Bronchus fibroblast of lung (primary cell): Measurements from ENCODE around the gene PDIA4. TPM values are rescaled to one million over a fixed set of nuclear protein-coding genes. Genes with fewer than 3 reads are reported as not detected.

Experiments
- total RNA-seq: library from RNA; depleted of rRNA; stranded (reverse); fragments of >200 nt; gene quantifications from 2 replicates; pipeline ENCODE4 v1.2.3, GENCODE V29; 2015

PDIA4 gene
- 216 and 231 TPM in 2 replicates for total RNA-seq

DNA sequence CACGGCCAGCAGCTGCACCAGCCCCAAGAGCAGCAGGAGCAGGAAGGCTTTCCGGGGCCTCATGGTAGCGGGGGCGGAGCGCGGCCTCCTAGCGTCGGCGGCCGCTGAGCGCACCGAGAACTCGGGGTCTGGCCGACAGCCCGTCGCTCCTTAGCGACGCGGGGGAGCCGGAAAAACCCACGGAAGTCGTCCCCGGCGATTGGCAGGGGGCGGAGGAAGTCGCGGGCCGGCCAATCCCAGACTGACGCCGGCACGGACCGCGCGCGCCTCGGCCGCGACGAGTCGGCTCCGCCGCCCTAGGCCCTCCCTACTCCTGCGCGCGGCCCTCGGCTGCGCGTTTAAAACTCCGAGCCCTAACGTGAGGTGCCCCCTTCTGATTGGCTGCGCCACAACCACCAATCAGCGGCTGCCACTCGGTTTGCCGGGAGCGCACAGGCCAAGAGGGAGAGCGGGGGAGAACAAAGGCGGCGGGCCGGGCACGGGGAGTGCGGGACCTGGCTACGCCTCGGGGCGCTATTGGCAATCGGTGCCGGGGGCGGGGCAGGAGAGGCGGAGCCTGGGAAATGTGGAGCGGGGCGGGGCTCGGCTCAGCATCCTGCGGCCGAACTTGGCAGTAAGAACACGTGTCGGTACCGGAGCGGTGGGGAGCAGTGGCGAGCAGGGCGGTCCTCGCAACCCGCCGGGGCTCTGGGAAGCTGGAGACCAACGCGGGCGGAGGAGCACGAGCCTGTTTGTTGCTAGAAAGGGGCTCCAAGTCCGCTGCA, at the start of gene PDIA4:
PDIA4 (minus strand) TSS at position 160 of the 764 bp plus-strand sequence; CDS start at position 63, 97 bp downstream.

Other genes with a start within 250 kb of the PDIA4 start
- 15.5 and 17.1 TPM in 2 replicates for gene EZH2, start 144.2 kb downstream of the PDIA4 start, total RNA-seq
- gene ZNF786, start 62.2 kb upstream of the PDIA4 start, total RNA-seq: 3.0 and 3.4 TPM in 2 replicates
- 1.0 and 1.3 TPM in 2 replicates for gene ZNF425, start 97.8 kb upstream of the PDIA4 start, total RNA-seq
- 7.9 and 8.6 TPM in 2 replicates for gene ZNF398, start 118.9 kb upstream of the PDIA4 start, total RNA-seq
- gene ZNF282, start 167.0 kb upstream of the PDIA4 start, total RNA-seq: 15.8 and 16.5 TPM in 2 replicates
- gene ZNF212, start 211.1 kb upstream of the PDIA4 start, total RNA-seq: 3.9 and 5.0 TPM in 2 replicates
- gene ZNF783, start 233.7 kb upstream of the PDIA4 start, total RNA-seq: 4.2 and 4.3 TPM in 2 replicates